Measurements from ENCODE around the gene NUDT15.

DNA sequence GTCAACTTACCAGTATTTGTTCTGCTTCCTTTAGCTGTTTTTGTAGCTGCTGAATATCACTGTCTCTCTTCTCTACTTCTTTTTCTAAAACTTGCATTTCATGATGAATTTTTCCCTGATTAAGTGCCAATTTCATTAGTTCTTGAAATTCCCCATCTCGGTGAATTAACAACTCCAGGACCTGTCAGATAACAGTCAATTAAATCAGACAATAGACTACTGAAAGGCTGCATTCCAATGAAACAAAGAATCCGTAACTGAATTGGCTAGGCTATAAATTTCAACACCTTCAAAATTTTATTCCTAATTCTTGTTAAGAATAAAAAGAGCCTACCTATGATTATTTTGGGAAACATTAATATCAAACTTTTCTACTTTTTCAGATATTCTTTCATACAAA, 48.7 kb downstream of the NUDT15 start:
- TF ChIP-seq, protein P1, sequence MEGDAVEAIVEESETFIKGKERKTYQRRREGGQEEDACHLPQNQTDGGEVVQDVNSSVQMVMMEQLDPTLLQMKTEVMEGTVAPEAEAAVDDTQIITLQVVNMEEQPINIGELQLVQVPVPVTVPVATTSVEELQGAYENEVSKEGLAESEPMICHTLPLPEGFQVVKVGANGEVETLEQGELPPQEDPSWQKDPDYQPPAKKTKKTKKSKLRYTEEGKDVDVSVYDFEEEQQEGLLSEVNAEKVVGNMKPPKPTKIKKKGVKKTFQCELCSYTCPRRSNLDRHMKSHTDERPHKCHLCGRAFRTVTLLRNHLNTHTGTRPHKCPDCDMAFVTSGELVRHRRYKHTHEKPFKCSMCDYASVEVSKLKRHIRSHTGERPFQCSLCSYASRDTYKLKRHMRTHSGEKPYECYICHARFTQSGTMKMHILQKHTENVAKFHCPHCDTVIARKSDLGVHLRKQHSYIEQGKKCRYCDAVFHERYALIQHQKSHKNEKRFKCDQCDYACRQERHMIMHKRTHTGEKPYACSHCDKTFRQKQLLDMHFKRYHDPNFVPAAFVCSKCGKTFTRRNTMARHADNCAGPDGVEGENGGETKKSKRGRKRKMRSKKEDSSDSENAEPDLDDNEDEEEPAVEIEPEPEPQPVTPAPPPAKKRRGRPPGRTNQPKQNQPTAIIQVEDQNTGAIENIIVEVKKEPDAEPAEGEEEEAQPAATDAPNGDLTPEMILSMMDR (IDR thresholded peaks at IDR 0.05), result no peak
- TF ChIP-seq EP300 (IDR thresholded peaks at IDR 0.05) (no peak), POLR2A (IDR thresholded peaks at IDR 0.05) (no peak)

Measured in tibial nerve (tissue), 4 donors.